Smooth muscle cell (in vitro differentiated cells): ENCODE data around the gene HMX3. TPM values are rescaled to one million over a fixed set of nuclear protein-coding genes. Genes with fewer than 3 reads are reported as not detected.

Source experiments
- DNase-seq: peaks from one replicate; lab custom pipeline; 2025; ENCODE audit not compliant: unreplicated experiment; lab: John Stamatoyannopoulos, UW
- H2AFZ ChIP-seq: fragments of 200-600 bp; sonication (generic); 2 replicates; pipeline ENCODE4 v1.6.0; 2016; ENCODE audit warnings: antibody characterized with exemption, low read depth, mild to moderate bottlenecking
- H3F3A ChIP-seq: fragments of 200-600 bp; sonication (generic); 2 replicates; pipeline ENCODE4 v1.6.0; 2017; ENCODE audit warnings: antibody characterized with exemption, low read depth
- H3K27ac ChIP-seq: fragments of 200-600 bp; sonication (generic); 2 replicates; pipeline ENCODE4 v1.5.1; 2016; ENCODE audit warnings: low read depth, mild to moderate bottlenecking
- H3K27me3 ChIP-seq: fragments of 200-600 bp; sonication (generic); 2 replicates; pipeline ENCODE4 v1.6.1; 2016; ENCODE audit warnings: low read depth, mild to moderate bottlenecking
- H3K36me3 ChIP-seq: fragments of 200-600 bp; sonication (generic); 2 replicates; pipeline ENCODE4 v1.5.1; 2016; ENCODE audit warnings: low read depth
- H3K4me1 ChIP-seq: fragments of 200-600 bp; sonication (generic); 2 replicates; pipeline ENCODE4 v1.5.1; 2016; ENCODE audit warnings: low read depth
- H3K4me2 ChIP-seq: fragments of 200-600 bp; sonication (generic); 2 replicates; pipeline ENCODE4 v1.6.0; 2016; ENCODE audit warnings: mild to moderate bottlenecking
- H3K4me3 ChIP-seq: fragments of 200-600 bp; sonication (generic); 2 replicates; pipeline ENCODE4 v1.5.1; 2016; ENCODE audit warnings: mild to moderate bottlenecking
- H3K79me2 ChIP-seq: fragments of 200-600 bp; sonication (generic); 2 replicates; pipeline ENCODE4 v1.6.0; 2016; ENCODE audit warnings: low read depth, mild to moderate bottlenecking
- H3K9ac ChIP-seq: fragments of 200-600 bp; sonication (generic); 2 replicates; pipeline ENCODE4 v1.6.0; 2016; ENCODE audit warnings: low read depth
- H3K9me3 ChIP-seq: fragments of 200-600 bp; sonication (generic); replicated peaks from 2 replicates; pipeline ENCODE4 v1.5.1; 2016; ENCODE audit warnings: low read depth
- H4K20me1 ChIP-seq: fragments of 200-600 bp; sonication (generic); 2 replicates; pipeline ENCODE4 v1.6.0; 2016; ENCODE audit warnings: low read depth
- WGBS: methylation state at CpG from one replicate; pipeline ENCODE4 v1.1.7; 2016; ENCODE audit warnings: low lambda C conversion rate; 5-methylcytosine and 5-hydroxymethylcytosine counted together
- polyA plus RNA-seq: library from polyadenylated mRNA; unstranded; fragments of >200 nt; fragmentation: Nextera tagmentation; extraction: Ambion mirVana; gene quantifications from 2 replicates; pipeline ENCODE4 v1.2.1, GENCODE V29; 2016
- total RNA-seq: library from RNA; depleted of rRNA; stranded (reverse); fragments of >200 nt; gene quantifications from 2 replicates; pipeline ENCODE4 v1.2.3, GENCODE V29; 2014
- TF ChIP-seq, protein P1 (sequence below): fragments of 200-600 bp; sonication (generic); IDR thresholded peaks from 2 replicates; pipeline ENCODE4 v1.5.1; 2017; ENCODE audit warnings: borderline replicate concordance, mild to moderate bottlenecking, antibody characterized with exemption; ENCODE audit not compliant: insufficient read depth, poor library complexity, severe bottlenecking

The HMX3 gene
- total and polyA plus RNA-seq, 2 experiments from 2014 or later = not detected

DNA sequence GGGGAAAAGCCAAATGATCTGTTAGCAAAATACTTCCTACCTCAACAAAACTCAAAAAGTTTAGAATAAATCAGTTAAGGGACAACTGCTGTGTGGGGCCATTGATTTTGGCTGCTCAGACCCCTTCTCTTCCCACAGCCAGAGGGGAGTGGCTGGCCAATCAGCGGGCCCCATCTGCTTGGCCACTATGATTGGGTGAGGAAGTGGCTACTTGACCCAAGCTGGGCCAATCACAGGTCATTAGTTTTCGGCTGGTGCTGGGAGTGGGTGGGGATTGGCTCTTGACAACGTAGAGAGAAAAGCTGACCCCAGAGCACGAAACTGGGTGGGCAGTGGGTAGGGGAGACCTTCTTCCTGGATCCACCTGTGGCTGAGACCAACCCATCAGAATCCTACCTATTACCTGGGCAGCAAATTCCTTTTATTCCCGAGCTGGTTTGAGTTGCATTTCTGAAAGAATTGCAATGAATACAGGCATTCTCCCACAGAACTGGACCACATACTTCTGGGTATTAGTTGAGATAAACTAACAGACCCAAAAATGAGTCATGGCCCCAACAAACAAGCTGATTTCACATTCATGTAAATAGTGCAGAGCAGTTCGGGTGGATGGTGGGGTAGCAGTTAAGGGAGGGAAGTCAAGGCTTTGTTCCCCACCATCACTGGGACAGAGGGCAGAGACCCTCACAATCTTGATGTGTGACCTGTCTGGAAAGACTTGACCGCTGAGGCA lies 35.6 kb upstream of the HMX3 start:
- H3K4me3 ChIP-seq = no peak overlapping the region
- H2AFZ ChIP-seq = no peak overlapping the region
- H3K27ac ChIP-seq = no peak overlapping the region
- no peaks in the 10 kb centered on the region for H3K9me3 ChIP-seq
- WGBS = 69% methylated on average over 7 of the region's 7 CpGs
- DNase-seq = no peak
- no peak overlapping the region for H3K4me2 ChIP-seq
- H3F3A ChIP-seq = no peaks in the 10 kb centered on the region
- no peaks in the 10 kb centered on the region for H3K36me3 ChIP-seq
- no peaks in the 10 kb centered on the region for H4K20me1 ChIP-seq
- H3K4me1 ChIP-seq = no peaks in the 10 kb centered on the region
- H3K27me3 ChIP-seq = peaks cover 22% of the 10 kb centered on the region
- no peak overlapping the region for H3K9ac ChIP-seq
- TF ChIP-seq, protein P1, sequence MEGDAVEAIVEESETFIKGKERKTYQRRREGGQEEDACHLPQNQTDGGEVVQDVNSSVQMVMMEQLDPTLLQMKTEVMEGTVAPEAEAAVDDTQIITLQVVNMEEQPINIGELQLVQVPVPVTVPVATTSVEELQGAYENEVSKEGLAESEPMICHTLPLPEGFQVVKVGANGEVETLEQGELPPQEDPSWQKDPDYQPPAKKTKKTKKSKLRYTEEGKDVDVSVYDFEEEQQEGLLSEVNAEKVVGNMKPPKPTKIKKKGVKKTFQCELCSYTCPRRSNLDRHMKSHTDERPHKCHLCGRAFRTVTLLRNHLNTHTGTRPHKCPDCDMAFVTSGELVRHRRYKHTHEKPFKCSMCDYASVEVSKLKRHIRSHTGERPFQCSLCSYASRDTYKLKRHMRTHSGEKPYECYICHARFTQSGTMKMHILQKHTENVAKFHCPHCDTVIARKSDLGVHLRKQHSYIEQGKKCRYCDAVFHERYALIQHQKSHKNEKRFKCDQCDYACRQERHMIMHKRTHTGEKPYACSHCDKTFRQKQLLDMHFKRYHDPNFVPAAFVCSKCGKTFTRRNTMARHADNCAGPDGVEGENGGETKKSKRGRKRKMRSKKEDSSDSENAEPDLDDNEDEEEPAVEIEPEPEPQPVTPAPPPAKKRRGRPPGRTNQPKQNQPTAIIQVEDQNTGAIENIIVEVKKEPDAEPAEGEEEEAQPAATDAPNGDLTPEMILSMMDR = no peak
- no peaks in the 10 kb centered on the region for H3K79me2 ChIP-seq

DNA sequence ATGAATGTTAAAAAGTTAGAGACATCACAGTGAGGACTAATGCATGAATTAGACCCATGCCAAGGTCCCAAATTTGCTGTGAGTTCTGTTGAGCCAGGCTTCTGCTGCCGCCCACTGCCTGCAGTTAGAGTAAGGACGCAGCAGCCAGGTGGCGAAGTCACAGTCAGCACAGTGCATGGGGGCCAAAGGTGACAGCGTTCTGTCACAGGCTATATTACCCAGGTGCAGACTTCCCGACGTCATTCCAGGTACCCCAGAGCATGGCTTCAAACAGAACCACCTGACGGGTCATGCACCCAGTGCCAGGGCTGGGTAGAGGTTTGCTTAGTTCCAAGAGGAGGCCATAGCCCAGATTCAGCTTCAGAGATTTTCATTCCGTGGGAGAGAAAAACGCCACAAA lies 33.9 kb upstream of the HMX3 start:
- peaks cover 24% of the 10 kb centered on the region for H3K27me3 ChIP-seq
- no peak overlapping the region for H3K9ac ChIP-seq
- TF ChIP-seq, protein P1 = no peak
- no peak overlapping the region for H2AFZ ChIP-seq
- H3K79me2 ChIP-seq = no peaks in the 10 kb centered on the region
- DNase-seq = no peak
- H3K4me2 ChIP-seq = no peak overlapping the region
- no peaks in the 10 kb centered on the region for H3K4me1 ChIP-seq
- no peaks in the 10 kb centered on the region for H3F3A ChIP-seq
- no peaks in the 10 kb centered on the region for H3K9me3 ChIP-seq
- no peak overlapping the region for H3K4me3 ChIP-seq
- H3K36me3 ChIP-seq = no peaks in the 10 kb centered on the region
- H4K20me1 ChIP-seq = no peaks in the 10 kb centered on the region
- WGBS = 68% methylated on average over 9 of the region's 9 CpGs
- no peak overlapping the region for H3K27ac ChIP-seq

DNA sequence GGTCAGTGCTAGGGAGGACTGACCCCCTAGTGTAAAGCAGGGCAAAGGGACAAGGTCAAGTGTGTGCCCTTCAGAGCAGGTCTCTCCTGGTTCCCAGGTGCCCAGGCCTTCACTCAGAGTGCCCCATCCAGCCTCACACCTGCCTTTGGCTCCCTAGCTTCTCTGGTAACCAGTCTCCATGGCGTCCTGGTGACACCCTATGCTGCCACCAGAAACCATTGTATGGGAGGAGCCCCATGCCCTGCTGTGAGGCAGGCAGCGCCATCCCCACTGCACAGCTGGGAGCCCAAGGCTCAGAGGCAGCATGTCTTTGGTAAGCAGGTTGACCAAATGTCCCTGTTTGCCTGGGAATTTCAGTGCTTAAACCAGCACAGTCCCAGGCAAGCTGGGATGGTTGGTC lies 33.1 kb upstream of the HMX3 start:
- TF ChIP-seq, protein P1 = no peak
- Histone ChIP-seq H3F3A (no peaks in the 10 kb centered on the region), H3K4me3 (no peak overlapping the region), H4K20me1 (no peaks in the 10 kb centered on the region), H3K4me2 (no peak overlapping the region), H3K79me2 (no peaks in the 10 kb centered on the region), H3K36me3 (no peaks in the 10 kb centered on the region), H3K4me1 (no peaks in the 10 kb centered on the region), H3K9ac (no peak overlapping the region), H3K27ac (no peak overlapping the region), H3K9me3 (no peaks in the 10 kb centered on the region), H3K27me3 (peaks cover 20% of the 10 kb centered on the region), H2AFZ (no peak overlapping the region)
- no peak for DNase-seq
- WGBS = 58% methylated on average over 2 of the region's 2 CpGs

DNA sequence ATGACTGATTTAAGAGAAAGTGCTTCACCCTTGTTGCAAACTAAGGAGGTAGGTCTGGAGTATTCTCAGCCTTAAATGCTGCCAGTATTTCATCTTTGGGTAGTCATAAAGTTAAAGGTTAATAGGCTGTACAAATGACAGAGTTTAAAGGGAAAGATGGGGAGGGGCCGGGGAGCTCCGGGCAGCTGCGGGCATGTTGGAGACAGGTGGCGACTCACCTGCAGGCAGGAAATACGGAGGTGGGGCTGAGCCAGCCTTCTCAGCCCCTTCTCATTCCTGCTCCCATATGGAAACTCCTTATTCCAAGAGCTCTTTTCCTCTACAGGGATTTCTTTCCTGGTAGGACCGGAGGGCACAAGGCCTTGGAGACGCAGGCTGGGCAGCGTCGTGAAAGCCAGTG lies 31.8 kb upstream of the HMX3 start:
- no peak overlapping the region for H3K4me2 ChIP-seq
- no peak overlapping the region for H2AFZ ChIP-seq
- TF ChIP-seq, protein P1 = no peak

More for the DNA sequence above, 31.8 kb upstream of the HMX3 start:
- WGBS = 87% methylated on average over 9 of the region's 9 CpGs
- DNase-seq = no peak
- no peak overlapping the region for H3K4me3 ChIP-seq
- H3K27me3 ChIP-seq = peaks cover 14% of the 10 kb centered on the region
- no peak overlapping the region for H3K9ac ChIP-seq
- H3K79me2 ChIP-seq = no peaks in the 10 kb centered on the region
- no peaks in the 10 kb centered on the region for H3F3A ChIP-seq
- no peak overlapping the region for H3K27ac ChIP-seq
- no peaks in the 10 kb centered on the region for H3K36me3 ChIP-seq
- no peaks in the 10 kb centered on the region for H3K4me1 ChIP-seq
- no peaks in the 10 kb centered on the region for H3K9me3 ChIP-seq
- H4K20me1 ChIP-seq = no peaks in the 10 kb centered on the region
